SJSA1 (cell line): ENCODE data around the gene WFIKKN1. TPM values are rescaled to one million over a fixed set of nuclear protein-coding genes. Genes with fewer than 3 reads are reported as not detected.
A peak's percentile ranks its signal among the peaks of the same experiment; 100 is the strongest.

Experiments used
- DNase-seq, 2 experiments: peaks; one replicate each; pipeline ENCODE4 v3.0.0-alpha.2; 2015 to 2020; ENCODE audit warnings: low spot score in 2 of 2, low read depth in 1 of 2
- H3K27ac ChIP-seq: fragments of 250-450 bp; sonication (Bioruptor Pico); 2 replicates; pipeline ENCODE4 v1.5.1; 2020; ENCODE audit warnings: mild to moderate bottlenecking, moderate library complexity
- H3K27me3 ChIP-seq: fragments of 250-450 bp; sonication (Bioruptor Pico); replicated peaks from 2 replicates; pipeline ENCODE4 v1.5.1; 2020; ENCODE audit warnings: mild to moderate bottlenecking, moderate library complexity
- H3K36me3 ChIP-seq: fragments of 250-450 bp; sonication (Bioruptor Pico); 2 replicates; pipeline ENCODE4 v1.5.1; 2020; ENCODE audit warnings: mild to moderate bottlenecking
- H3K4me1 ChIP-seq: fragments of 250-450 bp; sonication (Bioruptor Pico); replicated peaks from 2 replicates; pipeline ENCODE4 v1.6.1; 2021; ENCODE audit warnings: mild to moderate bottlenecking
- H3K4me3 ChIP-seq: fragments of 250-450 bp; sonication (Bioruptor Pico); 2 replicates; pipeline ENCODE4 v1.5.1; 2020; ENCODE audit warnings: mild to moderate bottlenecking
- H3K9me3 ChIP-seq: fragments of 250-450 bp; sonication (Bioruptor Pico); replicated peaks from 2 replicates; pipeline ENCODE4 v1.5.1; 2020; ENCODE audit warnings: mild to moderate bottlenecking
- total RNA-seq: library from RNA; depleted of rRNA; stranded (reverse); fragments of >200 nt; shearing (Covaris generic); gene quantifications from 2 replicates; pipeline ENCODE4 v1.2.3, GENCODE V29; 2014

The WFIKKN1 gene
- total RNA-seq, 1 experiment from 2014 or later, result 0.39 TPM

DNA sequence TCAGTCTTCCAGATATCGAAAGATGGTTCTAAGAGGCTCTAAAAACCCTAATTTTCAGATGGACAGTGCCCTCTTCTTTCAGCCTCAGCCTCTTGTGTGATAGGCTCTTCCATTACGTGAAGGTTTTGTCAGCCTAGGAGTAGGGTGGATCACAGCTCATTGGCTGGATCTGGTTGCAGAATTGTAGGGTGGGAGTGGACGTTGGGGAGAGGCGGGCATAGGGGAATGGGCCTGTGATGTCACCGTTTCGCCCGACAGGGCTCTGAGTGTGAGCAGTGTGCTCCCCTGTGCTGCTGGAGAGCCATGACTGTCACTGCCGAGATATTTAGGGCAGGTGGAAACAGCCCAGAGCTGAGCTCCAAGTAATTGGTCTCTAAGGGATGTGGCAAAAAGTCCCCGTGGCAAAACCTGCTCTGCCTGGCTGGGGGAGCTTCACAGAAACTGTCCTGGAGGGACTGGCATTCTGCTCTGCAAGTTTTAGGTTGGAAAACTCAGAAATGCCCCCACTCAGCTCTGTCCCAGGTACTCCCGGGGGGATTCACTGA, 6.2 kb upstream of the WFIKKN1 start:
- Histone ChIP-seq H3K27ac (no peak overlapping the region), H3K4me1 (peaks cover 20% of the 10 kb centered on the region), H3K36me3 (peaks cover 18% of the 10 kb centered on the region), H3K9me3 (no peaks in the 10 kb centered on the region), H3K27me3 (no peaks in the 10 kb centered on the region), H3K4me3 (no peak overlapping the region)
- no peak for DNase-seq

- no peak for DNase-seq
These were observed 5.4 kb upstream of the WFIKKN1 start for GRCh38 chr16:625117-625976.

DNA sequence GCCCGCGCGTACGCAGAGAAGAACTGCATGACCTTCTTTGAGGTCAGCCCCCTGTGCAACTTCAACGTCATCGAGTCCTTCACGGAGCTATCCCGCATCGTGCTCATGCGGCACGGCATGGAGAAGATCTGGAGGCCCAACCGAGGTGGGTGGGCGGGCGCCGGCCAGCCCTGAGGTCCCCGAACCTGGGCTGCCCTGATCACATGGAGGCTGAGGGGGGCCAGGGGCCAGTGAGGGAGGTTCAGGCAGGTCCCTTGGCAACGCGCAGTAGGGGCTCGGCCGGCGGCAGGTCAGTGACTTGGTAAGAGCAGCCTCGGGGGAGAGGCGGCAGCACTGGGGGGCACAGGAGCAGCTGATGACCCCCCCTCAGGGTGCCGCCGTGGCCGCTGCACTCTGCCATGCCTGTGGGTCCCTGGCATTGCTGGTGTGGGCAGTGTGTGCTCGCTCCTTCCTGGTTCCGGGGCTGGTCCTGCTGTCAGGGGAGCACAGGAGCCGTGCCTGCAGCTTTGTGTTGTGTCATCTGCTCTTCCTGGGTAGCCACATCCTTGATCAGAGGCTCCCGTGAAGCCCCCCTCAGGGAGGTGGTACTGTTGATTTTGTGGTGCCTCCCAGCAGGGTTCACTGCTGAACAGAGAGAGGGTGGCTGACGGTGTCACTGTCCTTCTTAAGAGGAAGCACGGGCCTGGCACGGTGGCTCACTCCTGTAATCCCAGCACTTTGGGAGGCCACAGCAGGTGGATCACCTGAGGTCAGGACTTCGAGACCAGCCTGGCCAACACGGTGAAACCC, 4.6 kb upstream of the WFIKKN1 start:
- H3K27me3 ChIP-seq, result no peaks in the 10 kb centered on the region

More at GRCh38 chr16:625117-625976, 5.4 kb upstream of the WFIKKN1 start:
- H3K4me3 ChIP-seq, result no peak overlapping the region
- peaks cover 20% of the 10 kb centered on the region for H3K4me1 ChIP-seq
- peaks cover 18% of the 10 kb centered on the region for H3K36me3 ChIP-seq
- no peaks in the 10 kb centered on the region for H3K27me3 ChIP-seq
- no peaks in the 10 kb centered on the region for H3K9me3 ChIP-seq
- no peak overlapping the region for H3K27ac ChIP-seq

DNA sequence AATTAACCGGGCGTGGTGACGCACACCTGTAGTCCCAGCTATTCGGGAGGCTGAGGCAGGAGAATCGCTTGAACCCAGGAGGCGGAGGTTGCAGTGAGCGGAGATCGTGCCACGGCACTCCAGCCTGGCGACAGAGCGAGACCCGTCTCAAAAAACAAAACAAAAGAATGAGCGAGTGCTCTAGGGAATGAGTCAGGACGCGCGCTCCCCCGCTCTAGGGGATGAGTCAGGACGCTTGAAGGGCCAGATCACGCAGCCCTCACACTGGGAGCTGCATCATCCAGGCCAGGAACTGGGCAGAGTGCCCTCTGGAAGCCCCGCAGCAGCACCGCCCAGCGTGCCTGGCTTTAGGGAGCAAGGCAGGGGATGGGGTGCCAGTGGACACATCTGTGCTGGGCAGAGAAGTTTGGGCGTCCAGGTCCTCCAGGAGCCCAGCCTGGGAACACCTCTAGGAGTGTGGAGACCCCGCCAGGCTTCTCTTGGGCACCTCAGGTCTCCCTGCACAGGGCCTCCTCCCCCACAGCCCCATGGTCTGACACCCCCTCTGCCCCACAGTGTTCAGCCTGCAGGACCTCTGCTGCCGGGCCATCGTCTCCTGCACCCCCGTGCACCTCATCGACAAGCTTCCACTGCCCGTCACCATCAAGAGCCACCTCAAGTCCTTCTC, 3.9 kb upstream of the WFIKKN1 start:
- peak overlapping the region; percentile 45 for H3K27ac ChIP-seq
- H3K36me3 ChIP-seq, result peaks cover 18% of the 10 kb centered on the region
- H3K27me3 ChIP-seq, result no peaks in the 10 kb centered on the region
- H3K9me3 ChIP-seq, result no peaks in the 10 kb centered on the region
- DNase-seq, result peak; percentile 85 to 96
- H3K4me3 ChIP-seq, result no peak overlapping the region
- H3K4me1 ChIP-seq, result peaks cover 23% of the 10 kb centered on the region

More for the DNA sequence above, 4.6 kb upstream of the WFIKKN1 start:
- DNase-seq, result no peak
- peaks cover 23% of the 10 kb centered on the region for H3K4me1 ChIP-seq
- H3K4me3 ChIP-seq, result no peak overlapping the region
- peaks cover 18% of the 10 kb centered on the region for H3K36me3 ChIP-seq
- peak overlapping the region; percentile 45 for H3K27ac ChIP-seq
- H3K9me3 ChIP-seq, result no peaks in the 10 kb centered on the region

- Histone ChIP-seq H3K4me1 (peaks cover 23% of the 10 kb centered on the region), H3K27me3 (no peaks in the 10 kb centered on the region), H3K27ac (no peak overlapping the region), H3K36me3 (peaks cover 18% of the 10 kb centered on the region), H3K4me3 (no peak overlapping the region), H3K9me3 (no peaks in the 10 kb centered on the region)
- no peak for DNase-seq
These were observed 3.1 kb upstream of the WFIKKN1 start for GRCh38 chr16:627454-628239.

- H3K27me3 ChIP-seq, result no peaks in the 10 kb centered on the region
- H3K36me3 ChIP-seq, result peaks cover 23% of the 10 kb centered on the region
- no peaks in the 10 kb centered on the region for H3K9me3 ChIP-seq
- DNase-seq, result no peak
- H3K4me3 ChIP-seq, result no peak overlapping the region
- peaks cover 23% of the 10 kb centered on the region for H3K4me1 ChIP-seq
- no peak overlapping the region for H3K27ac ChIP-seq
These were observed 2.3 kb upstream of the WFIKKN1 start for GRCh38 chr16:628321-629061.

DNA sequence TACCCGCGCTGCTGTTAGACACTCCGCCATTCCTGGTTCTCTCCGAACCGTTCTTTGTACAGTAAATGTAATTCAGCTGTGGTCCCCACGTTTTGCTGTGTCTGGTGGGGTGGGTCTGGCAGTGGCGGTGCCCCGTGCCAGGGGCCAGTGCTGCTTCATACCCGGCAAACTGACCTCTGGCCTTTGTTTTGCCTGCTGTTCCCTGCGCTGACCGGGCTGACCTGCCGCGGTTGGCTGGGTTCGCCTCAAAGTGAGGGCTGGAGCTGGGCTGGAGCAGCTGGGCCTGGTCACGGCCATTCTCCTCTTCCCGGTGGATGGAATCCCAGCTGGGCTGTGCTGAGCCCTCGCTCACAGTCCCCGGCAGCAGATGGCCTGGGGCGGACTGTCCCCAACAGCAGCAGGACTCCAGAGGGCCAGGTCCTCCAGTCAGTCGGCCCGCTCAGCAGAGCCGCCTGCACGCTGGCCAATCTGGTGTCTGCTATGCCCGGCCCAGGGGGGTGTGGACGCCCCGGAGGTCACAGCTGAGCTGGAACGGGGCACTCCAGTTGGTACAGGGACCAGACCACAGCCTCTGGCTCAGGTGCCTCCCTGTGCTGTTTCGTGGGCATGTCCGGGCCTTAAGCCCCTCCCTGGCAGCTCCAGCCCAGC, 1.5 kb upstream of the WFIKKN1 start:
- Histone ChIP-seq H3K36me3 (peaks cover 29% of the 10 kb centered on the region), H3K9me3 (no peaks in the 10 kb centered on the region), H3K4me3 (no peak overlapping the region), H3K27ac (no peak overlapping the region), H3K27me3 (no peaks in the 10 kb centered on the region), H3K4me1 (peaks cover 23% of the 10 kb centered on the region)
- no peak for DNase-seq

DNA sequence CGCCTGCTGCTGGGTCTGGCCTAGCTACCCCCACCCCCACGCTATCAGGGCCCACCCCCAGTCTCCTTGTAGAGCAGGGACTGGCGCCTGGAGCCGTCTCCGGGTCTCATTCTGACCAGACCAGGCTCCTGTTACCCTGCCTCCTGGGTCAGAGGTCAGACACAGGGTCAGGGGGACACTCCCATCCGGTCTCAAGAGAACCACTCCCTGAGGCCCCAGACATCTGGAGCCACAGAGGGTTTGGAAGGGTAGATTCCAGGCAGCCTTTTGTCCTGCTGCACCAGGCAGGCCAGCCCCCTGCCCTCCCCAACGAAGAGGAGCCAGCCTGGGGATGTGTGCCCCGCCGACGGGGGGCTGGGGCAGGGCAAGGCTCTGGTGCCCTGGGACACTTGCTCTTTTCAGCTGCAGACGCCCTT, 944 bp upstream of the WFIKKN1 start:
- no peaks in the 10 kb centered on the region for H3K27me3 ChIP-seq
- no peaks in the 10 kb centered on the region for H3K9me3 ChIP-seq
- peaks cover 24% of the 10 kb centered on the region for H3K4me1 ChIP-seq
- no peak overlapping the region for H3K4me3 ChIP-seq
- DNase-seq, result no peak
- H3K27ac ChIP-seq, result no peak overlapping the region
- peaks cover 31% of the 10 kb centered on the region for H3K36me3 ChIP-seq

GRCh38 chr16:630249-630814, 453 bp upstream of the WFIKKN1 start:
- H3K27ac ChIP-seq, result no peak overlapping the region
- DNase-seq, result no peak
- no peak overlapping the region for H3K4me3 ChIP-seq
- H3K36me3 ChIP-seq, result peaks cover 31% of the 10 kb centered on the region
- H3K9me3 ChIP-seq, result no peaks in the 10 kb centered on the region
- peaks cover 29% of the 10 kb centered on the region for H3K4me1 ChIP-seq
- H3K27me3 ChIP-seq, result no peaks in the 10 kb centered on the region

DNA sequence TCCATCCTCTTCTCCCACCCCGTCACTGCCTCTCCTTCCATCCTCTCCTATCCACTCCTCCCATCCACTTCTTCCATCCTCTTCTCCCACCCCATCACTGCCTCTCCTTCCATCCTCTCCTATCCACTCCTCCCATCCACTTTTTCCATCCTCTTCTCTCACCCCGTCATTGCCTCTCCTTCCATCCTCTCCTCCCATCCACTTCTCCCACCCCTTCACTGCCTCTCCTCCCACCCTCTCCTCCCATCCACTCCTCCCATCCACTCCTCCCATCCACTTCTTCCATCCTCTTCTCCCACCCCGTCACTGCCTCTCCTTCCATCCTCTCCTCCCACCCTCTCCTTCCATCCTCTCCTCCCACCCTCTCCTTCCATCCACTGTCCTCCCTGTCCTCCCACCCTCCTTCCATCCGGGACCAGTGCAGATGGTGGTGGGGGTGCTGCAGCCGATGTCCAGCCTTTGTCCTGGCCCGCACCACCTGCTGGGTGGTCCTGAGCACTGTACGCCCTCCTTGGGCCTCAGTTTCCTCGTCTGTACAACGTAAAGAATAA, 1.1 kb downstream of the WFIKKN1 start:
- no peak overlapping the region for H3K4me3 ChIP-seq
- no peak overlapping the region for H3K27ac ChIP-seq
- no peaks in the 10 kb centered on the region for H3K27me3 ChIP-seq
- no peaks in the 10 kb centered on the region for H3K9me3 ChIP-seq
- no peak for DNase-seq
- peaks cover 19% of the 10 kb centered on the region for H3K36me3 ChIP-seq
- H3K4me1 ChIP-seq, result peaks cover 31% of the 10 kb centered on the region

DNA sequence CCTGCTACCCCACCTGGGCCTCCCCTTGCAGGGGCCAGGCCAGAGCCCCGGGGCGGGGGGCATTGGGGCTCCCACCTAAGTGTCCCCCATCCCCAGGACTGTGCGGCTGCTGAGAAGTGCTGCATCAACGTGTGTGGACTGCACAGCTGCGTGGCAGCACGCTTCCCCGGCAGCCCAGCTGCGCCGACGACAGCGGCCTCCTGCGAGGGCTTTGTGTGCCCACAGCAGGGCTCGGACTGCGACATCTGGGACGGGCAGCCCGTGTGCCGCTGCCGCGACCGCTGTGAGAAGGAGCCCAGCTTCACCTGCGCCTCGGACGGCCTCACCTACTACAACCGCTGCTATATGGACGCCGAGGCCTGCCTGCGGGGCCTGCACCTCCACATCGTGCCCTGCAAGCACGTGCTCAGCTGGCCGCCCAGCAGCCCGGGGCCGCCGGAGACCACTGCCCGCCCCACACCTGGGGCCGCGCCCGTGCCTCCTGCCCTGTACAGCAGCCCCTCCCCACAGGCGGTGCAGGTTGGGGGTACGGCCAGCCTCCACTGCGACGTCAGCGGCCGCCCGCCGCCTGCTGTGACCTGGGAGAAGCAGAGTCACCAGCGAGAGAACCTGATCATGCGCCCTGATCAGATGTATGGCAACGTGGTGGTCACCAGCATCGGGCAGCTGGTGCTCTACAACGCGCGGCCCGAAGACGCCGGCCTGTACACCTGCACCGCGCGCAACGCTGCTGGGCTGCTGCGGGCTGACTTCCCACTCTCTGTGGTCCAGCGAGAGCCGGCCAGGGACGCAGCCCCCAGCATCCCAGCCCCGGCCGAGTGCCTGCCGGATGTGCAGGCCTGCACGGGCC, 1.9 kb downstream of the WFIKKN1 start:
- DNase-seq, result no peak
- H3K4me3 ChIP-seq, result no peak overlapping the region
- no peaks in the 10 kb centered on the region for H3K9me3 ChIP-seq
- peaks cover 28% of the 10 kb centered on the region for H3K4me1 ChIP-seq
- H3K27me3 ChIP-seq, result no peaks in the 10 kb centered on the region
- H3K27ac ChIP-seq, result no peak overlapping the region
- peaks cover 14% of the 10 kb centered on the region for H3K36me3 ChIP-seq
